Middle frontal gyrus (tissue), 1 donor: ENCODE measurements around the gene NR2E1.

ENCODE experiments used
- DNase-seq: peaks from one replicate; pipeline ENCODE4 v3.0.0-alpha.2; 2015; ENCODE audit warnings: low spot score; ENCODE audit errors: extremely low spot score

Gene NR2E1

DNA sequence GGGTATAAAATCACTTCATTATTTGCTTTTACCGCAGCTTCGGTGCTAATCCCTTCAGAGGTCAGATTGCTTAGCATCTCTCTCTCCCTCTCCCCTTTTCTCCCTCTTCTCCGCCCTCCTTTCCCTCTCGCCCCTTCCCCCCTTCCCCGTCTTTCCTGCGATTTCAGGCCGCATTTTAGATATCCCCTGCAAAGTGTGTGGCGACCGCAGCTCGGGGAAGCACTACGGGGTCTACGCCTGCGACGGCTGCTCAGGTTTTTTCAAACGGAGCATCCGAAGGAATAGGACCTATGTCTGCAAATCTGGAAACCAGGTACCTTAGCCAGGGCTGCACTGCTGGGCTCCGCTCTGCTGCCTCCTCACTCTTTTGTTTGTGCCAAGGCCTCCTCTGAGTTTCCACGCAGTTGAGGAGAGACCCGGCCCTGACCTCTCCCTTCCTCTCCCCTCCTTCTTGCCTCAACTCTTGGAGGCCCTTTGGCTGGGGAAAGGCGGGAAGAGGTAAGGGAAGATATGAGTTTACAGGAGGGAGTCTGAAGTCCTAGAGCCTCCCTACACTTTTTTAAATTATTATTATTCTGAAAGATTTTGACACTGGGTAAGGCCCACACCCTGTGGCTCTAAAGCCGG is 5.6 kb downstream of the NR2E1 start:
- DNase-seq: no peak

DNA sequence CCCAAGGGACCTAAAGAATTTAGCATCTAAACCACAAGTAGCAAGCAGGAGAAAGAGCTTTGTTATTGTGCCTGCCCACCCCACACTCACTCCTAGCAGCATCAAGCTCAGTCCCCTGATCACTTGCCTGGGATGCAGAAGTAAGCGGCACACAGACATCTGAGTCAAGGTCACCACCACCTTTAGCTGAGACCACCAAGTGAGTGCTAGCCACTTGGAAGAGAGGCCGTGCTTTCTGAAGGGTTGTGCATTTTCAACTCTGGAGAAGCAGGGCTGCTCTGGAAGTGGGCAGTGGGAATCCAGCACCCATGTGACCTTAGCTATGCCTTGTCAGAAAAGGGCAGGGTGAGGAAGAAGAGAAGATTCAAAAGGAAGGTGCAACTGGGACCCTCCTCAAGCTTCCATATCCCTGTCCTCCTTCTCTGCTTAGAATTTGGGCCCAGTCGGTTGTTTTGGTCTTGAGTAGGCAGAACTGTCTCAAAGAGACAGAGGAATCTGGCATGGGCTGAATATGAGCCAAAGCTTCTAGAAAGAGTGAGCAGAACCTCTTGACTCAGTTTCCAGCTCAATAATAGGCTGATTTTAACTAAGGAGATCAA is 6.2 kb downstream of the NR2E1 start:
- DNase-seq: no peak

DNA sequence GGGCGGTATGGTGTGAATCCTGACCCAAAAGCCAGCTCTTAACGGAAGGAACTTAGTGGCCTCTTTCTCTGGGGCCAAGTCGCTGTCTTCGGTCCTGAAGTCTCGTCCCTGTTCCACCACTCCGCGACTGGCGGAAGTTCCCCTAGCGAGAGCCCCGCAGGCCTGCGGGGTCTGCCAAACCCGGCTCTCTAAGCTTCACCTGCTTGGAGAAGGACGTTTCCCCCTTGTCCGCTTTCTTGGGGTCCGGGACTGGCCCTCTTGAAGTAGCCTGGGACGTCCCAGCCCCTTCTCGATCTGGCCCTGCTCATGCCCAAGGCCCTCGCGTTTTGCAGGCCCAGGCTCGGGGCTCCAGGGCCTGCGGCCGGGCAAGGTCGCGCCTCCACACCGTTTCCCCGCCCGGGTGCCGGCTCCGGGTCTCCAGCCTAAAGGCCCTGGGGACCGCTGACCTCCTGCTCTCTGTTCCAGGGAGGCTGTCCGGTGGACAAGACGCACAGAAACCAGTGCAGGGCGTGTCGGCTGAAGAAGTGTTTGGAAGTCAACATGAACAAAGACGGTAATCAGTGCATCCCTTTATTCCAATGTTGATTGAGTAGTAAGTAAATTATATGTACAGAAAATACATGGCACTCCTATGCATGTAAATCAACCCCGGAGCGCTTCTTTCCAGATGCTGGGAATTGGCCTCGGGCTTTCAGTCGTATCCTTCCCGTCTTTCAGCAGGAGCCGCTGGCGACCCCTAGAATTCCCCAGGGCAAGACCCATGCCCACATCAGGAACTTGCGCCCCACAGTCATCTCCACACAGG is 8.8 kb downstream of the NR2E1 start:
- DNase-seq: no peak

DNA sequence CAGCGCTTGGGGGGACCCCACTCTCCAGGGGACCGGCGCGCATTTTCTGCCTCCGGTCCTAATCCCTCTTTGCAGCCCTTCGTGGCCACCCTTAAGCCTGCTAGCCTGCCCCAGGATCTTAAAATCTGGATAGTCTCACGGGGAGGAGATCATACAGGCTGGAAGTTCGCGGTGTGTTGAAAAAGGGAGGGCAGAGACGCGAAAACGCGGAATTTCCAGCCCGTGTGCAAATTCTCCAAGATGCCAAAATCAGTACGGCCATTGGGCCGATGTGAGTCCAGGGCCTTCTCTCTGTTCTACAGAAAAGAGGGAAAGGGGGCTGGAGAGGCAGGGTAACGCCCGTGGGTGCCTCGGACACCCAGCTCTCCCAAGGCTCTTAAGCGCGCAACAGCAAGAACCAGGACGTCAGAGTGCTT is 9.4 kb downstream of the NR2E1 start:
- no peak for DNase-seq

DNA sequence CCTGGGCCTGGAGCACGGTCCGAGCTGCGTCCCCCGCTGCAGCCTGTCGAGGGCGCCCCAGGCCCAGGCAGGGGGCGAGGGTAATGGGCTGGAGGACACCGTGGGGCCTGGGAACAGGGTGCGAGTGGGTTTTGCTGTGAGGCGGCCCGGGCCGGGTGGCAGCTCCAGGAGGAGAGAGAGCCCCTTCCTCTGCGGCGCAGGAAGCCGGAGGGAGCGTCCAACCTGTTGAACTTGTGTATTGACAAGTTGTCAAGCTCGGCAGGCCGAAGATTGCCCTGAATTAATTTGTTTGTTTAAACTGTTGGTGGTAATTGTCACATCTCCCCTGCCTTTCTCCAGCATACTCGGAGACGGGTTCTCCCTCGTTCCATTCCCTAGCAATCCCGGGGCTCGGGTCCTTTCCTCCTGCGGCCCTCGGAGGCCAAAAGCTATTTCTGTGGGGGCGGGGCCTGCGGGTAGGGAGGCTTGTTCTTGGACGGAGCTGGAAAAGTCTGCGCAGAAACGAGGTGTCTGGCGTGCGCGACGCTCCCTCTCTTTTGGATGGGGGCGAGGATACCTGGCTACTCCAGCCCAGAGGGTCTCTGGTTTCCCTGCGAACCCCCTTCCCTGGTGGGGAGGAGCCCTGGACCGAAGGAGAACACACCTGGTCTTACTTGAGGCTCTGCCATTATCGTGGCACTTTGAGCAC is 9.9 kb downstream of the NR2E1 start:
- DNase-seq: no peak

DNA sequence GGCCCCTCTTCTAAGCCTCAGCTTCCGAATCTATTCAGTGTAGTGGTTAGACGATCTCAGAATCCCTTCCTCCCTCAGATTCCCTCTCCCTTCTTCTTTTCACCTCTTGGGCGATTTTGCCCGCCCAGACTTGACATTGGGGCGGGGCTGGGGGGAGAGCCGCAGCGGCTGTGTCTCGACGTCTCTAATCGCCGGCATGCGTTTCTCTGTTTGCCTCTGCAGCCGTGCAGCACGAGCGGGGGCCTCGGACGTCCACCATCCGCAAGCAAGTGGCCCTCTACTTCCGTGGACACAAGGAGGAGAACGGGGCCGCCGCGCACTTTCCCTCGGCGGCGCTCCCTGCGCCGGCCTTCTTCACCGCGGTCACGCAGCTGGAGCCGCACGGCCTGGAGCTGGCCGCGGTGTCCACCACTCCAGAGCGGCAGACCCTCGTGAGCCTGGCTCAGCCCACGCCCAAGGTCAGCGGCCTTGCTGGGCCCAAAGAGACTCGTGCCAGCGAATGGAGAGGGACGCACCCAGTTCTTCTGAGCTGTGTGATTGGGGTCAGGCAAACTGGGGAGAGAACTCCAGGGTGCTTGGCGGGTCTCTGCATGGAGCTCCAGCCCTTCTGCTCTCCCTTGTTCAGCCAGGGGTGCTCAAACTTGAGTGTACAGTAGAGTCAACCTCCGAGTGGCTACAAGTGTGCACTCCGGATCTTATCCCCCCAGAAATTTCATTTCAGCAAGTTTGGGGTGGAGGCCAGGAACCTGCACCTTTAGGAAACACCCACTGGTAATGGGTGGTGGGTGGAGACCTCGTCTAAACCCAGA is 10.7 kb downstream of the NR2E1 start:
- DNase-seq: no peak

DNA sequence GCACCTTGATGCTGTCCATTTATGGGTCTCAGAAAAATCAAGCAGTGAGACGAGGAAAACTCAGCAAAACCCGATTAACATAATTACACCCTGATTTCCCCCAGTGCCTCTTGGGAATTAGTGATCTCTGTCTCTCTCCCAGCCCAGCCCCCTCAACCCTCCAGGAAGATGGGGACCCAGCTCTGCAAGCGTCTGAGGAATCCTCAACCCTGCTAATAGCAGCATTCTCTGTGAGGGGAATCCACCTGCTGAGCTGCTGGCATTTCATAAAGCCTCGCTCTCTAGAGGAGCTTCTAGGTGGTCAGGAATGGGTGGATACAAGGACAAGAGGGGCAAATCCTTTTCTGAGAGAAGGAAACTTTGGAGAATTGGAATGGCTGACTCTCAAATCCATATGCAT is 13.9 kb downstream of the NR2E1 start:
- DNase-seq: no peak

DNA sequence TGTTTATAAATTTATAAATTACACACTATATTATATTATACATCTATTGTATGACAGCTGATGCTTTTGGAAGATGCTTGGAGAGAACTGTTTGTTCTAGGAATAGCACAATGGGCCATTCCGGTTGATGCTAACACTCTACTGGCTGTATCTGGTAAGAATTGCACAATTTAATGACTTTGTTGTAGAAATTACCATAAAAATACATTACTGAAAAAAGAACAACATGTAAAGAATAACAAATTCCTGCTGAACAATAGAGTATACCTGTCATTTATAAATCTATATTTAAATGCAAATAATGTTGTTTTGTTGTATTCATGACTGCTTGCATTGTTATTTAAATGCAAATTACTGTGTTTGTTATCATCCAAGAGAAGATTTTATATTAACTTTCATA is 14.4 kb downstream of the NR2E1 start:
- no peak for DNase-seq

DNA sequence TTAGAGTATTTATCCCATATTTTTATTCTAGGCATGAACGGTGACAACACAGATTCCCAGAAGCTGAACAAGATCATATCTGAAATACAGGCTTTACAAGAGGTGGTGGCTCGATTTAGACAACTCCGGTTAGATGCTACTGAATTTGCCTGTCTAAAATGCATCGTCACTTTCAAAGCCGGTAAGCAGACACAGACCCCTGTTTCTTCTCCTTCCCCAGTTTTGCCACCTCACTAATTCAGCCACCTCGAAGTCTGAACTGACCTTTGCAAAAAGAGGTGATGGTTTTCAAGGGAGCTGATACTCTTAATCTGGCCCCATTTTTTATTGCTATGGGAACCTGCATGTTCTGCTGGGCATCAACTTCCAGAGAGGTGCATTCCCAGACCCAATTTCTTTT is 15.0 kb downstream of the NR2E1 start:
- no peak for DNase-seq

DNA sequence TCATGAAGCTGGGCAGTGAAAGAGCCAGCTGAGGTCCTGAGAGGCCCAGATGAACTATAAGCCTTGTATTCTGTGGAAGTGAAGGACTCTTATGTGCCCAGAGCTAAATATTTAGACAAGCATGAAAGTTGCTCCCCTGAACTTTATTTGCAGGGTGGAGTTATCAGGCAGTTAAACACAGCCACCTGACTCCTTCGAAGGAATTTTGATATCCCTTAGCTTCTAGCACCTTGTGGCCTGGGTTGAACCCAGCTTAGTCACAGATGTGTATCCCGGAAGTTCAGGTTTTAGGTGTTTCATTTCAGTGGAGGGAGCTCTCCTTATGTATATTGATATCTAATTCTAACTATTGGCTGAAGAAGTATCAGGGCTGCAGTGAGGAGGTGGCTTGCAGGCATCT is 20.4 kb downstream of the NR2E1 start:
- DNase-seq: no peak

DNA sequence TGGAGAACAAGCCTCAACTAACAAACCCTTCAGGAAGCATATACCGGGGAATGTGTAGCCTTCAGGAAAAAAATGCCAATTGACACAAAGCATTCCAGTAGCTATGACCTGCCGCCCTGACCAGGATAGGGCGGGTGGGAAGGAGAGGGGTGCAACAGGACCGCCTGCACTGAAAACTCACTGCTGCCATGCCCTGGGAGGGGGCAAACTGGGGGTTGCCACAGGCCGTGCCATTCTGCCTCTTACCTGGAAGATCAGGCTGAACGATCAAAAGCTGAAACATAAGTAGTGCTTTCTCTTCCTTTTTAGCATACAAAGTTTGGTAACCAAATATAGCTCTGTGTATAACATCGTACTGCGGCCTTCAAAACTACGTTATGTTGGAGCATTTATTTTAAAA is 21.7 kb downstream of the NR2E1 start:
- DNase-seq: no peak

DNA sequence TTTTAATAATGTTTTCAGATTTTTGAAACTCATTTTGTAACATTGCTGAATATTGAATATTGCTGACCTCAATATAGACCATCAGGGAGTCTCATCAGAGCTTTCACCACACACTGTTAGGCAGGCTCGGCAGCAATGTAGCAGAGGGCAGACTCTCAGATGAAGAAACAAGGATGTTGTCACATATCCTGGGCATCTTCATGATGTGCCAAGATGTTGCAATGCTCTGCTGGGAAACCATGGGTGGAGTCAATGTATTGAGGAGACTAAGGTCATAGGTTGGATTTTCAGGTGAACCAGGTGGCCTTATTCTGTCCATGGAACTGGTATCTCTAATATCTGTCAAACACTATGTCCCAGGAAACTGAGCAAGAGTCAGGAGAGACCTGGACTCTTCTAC is 27.3 kb downstream of the NR2E1 start:
- no peak for DNase-seq

DNA sequence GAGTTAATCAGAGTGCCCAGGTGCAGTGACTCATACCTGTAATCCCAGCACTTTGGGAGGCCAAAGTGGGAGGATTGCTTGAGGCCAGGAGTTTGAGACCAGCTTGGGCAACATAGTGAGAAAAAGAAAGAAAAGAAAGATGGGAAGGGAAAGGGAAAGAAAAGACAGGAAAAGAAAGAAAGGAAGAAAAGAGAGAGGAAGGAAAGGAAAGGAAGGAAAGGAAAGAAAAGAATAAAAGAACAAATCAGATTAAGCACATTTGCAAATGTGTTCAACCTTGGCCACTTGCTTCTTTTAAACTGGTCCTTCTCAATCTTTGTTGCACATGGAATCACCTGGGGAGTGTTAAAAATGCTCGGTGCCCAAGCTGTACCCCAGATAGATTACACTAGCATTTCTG is 28.0 kb downstream of the NR2E1 start:
- no peak for DNase-seq

DNA sequence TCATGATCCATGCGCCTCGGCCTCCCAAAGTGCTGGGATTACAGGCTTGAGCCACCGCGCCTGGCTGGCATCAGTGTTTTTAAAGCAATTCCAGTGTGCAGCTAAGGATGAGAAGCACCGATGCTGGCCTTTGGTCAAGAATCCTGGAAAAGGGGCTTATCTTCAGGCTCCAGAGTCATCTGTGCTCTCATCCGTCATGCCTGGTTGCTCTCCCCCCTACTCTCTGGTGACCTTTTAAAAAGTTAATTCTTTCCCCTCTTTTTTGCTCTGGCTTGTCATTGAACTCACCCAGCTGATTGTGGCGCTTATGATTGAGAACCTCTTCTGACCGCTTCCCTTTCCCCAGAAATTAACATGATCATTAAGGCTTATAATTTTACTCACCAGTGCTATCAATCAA is 28.7 kb downstream of the NR2E1 start:
- no peak for DNase-seq

DNA sequence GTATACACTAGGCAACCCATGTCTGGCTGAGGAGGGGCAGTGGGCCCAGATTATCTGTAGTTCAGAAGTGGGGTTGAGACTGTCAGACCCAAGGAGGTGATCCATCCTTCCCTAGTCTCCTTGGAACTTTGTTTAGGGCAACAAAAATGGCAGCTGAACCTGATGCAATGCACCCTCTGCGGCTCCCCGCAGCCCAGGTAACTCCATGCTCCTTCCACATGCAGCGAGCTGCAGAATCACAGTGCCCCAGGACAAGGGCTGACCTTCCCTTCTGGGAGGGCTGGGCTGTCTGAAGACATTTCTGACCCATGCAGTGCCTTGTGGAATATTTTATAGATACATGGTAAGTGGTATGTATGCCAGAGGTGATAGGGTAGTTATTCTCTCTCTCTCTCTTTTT is 29.4 kb downstream of the NR2E1 start:
- DNase-seq: no peak

DNA sequence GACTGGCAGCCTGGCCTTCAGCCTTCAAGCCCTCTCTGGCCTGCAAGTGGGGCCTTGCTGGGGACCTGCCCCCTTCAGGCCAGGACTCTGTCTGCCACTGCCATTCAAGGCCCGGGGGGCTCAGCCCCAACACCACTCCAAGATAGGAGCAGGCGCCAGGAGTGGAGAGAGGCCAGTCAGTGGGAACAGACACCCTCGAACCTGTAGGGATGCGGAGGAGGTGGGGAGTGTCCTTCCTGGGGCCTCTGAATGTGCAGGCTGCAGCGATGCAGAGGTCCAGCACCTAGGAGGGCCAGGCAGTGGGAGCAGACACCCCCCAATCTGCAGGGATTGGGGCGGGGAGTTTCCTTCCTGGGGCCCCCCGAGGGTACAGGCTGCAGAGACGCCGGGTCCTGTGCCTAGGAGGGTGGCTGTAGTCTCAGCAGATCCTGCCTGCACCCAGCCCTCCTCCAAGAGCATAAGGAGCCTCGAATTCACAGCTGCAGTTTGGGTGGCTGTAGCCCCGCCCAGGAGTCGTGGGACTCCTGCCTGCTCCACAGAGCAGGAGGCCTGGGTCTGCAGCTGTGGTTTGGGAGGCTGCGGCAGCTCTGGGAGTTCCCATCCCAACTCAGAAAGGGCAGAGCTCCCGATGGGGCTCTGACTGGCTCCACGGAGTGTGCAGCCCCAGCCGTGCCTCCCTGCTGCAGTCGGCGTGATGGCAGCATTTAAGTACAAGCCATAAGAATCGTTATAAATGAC is 33.1 kb downstream of the NR2E1 start:
- no peak for DNase-seq

DNA sequence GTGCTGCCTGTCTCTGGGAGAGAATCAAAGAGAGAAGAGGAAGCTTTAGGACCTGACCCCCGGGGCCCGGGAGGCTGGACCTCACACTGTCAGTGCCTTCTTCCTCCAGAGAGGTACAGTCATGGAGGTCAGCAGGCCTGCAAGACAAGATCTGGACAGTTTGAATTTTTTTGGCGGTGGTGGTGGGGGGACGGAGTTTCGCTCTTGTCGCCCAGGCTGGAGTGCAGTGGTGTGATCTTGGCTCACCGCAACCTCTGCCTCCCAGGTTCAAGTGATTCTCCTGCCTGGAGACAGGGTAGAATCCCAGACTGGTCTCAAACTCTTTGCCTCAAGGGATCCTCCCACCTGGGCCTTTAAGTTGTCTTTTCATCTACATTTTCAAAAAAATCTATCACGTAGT is 34.4 kb downstream of the NR2E1 start:
- no peak for DNase-seq

DNA sequence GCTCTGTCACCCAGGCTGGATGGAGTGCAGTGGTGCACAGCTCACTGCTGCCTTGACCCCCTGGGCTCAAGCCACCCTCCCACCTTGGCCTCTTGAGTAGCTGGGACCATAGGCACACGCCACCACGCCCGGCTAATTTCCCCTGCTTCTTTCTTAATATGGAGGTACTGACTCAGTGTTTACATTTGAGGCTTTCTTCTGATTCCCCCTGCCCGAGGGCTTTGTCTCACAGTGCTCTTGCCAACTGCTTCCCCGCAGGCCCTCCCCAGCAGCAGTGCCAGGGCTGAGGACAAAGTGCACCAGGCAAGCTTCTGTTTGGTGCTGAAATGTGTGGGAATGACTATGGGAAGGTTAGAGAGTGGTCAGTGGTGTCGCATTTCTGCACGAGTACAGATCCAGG is 34.8 kb downstream of the NR2E1 start:
- no peak for DNase-seq

DNA sequence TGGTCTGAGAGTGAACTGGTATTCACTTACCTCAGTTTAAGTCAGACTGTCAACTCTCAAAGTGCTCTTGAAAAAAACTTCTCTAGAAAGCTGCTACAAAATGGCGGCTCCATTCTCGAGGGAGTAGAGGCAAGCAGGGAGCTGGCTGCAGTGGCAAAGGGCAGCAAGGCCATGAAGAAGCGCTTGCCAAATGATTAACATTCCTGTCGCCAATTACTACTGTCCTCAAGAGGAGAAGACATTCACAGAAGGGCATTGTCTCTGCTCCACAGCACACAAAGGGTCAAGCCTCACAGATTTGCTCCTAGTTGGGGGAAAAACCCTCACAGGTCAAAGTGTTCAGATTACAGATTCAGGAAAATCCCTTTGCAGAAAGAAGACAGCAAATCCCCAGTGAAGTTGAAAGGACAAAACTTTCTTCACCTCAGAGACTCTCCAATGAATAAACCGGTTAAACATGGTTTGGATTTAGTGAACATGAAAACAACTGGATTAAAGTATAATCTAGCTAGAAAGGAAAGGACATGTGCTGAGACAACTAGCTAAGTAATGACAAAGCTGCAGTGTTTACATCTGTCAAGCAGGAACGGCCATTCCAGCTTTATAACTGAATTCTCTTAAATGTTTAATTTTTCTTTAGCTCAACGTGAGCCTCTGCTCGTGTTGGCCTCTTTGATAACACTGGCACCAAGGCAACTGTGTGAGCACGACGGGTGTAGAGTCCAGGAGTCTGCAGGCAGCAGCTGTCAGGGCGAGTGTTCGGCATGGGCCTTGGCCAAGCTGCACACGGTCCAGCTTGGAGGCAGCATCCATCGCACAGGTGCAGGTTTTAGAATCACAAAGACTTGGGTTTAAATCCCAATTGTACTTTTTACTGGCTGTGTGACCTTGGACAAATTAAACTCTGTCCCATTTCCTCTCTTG is 37.6 kb downstream of the NR2E1 start:
- no peak for DNase-seq

DNA sequence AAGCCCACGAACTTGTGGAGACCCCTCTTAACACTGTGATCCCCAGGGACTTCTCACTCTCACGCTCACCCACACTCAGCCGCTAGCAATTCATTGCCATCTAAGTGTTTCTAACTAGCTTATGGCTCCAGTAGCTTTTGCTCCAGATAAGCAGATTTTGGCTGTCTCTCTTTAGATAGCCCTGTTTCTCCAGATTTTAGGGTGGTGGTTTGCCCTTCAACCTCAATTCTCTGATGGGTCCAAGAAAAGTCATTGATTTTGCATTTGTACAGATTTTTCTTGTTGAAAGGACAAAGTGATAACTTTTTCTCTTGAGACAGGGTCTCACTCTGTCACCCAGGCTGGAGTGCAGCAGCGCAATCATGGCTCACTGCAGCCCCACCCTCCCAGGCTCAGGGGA is 41.2 kb downstream of the NR2E1 start:
- DNase-seq: no peak
